A549 treated with DMSO at 1 μM for 4 hours (cell line): ENCODE results near the gene PKD1. TPM values are rescaled to one million over a fixed set of nuclear protein-coding genes. Genes with fewer than 3 reads are reported as not detected.

Experiments used
- total RNA-seq: library from RNA; stranded (reverse); fragments of 200-300 nt; extraction: Qiagen RNA extraction; gene quantifications from 5 replicates; pipeline ENCODE4 v1.2.3, GENCODE V29; 2022; ENCODE audit warnings: low read depth

Gene PKD1
- total RNA-seq = 41.9 to 56.6 TPM (median 50.2 TPM) in 5 replicates

GRCh38 chr16:2135770-2136490 is at the start of gene PKD1:
PKD1 (minus strand) TSS chr16:2135898; CDS start chr16:2135689, 209 bp downstream.

DNA sequence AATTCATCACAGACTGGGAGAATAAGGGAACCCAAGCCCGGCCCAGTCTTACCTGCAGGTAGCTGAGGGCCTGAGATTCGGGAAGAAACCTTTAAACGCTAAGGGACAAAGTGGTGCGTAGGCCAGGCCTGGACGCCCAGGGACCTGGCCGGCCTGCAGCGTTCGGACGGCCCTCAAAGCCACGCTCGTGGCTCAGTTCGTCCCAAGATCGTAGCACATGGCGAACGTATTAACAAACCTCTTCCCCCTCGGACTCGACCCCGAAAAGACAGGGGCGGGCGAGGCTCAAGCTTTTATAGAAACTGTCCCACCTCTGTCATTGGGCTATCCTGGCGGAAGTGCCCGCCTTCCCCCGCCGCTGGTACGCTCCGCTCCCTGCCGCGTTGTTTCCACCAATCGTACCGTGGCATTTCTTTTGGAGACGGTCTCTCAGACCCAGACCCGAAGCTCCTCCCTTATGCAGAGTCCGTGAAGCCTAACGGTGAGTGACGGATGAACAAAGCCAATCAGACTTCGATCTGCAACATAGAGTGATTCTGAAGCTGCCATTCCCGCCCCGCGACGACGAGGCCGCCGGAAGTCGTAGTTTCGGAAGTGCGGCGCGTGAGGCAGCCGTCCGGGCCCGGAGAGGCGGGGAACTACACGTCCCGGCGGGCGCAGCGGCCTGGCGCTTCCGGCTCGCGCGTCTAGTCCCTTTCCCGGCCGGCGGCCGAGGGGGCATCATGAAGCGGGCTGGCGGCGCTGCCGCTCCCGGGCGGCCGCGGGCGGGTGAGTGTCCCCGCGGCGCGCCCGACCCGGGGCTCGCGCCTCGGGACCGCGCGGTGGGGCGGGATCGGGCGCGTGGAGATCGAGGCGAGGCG is 19.6 kb upstream of the PKD1 start, which contains the start of gene TRAF7:
TSS of gene TRAF7 (plus strand) at position 692 of the 860 bp plus-strand sequence. CDS start 8,139 bp downstream, outside the sequence.

DNA sequence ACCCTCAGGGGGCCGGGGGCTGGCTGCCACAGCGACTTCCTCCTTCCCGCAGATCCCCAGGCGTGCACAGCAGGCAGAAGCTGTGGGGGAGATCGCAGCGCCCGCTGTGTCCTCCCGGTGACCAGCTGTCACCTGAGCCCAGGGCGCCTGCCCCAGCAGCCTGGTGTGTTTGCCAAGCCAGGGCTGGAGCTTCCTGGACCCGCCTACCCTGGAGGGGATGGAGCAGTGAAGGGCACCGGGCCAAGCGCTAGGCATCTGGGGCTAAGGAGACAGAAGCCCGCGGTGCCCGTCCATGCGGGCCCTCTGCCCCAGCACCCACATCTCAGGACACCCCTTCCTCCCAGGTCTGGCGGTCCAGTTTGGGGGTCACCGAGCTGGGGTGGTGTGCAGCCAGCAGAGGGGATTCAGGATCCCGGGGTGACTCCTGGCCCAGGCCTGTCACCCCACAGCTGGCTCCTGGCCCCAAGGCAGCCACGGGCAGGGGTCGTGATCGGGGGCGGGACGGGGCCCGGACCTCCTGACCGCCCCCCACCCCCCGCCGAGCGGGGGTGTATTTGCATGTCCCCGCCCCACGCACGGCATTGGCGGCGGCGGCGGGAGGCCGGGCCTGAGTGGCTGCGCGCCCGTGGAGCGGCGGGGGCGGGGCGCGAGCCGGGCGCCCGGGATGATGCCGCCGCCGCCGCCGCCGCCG is 12.4 kb upstream of the PKD1 start, which contains the start of gene RAB26:
TSS of gene RAB26 (plus strand) at position 645 of the 691 bp plus-strand sequence. CDS start 159 bp downstream, outside the sequence.

GRCh38 chr16:2047330-2048115 is 88.2 kb downstream of the PKD1 start, which contains the start of the genes NTHL1 and TSC2:
NTHL1 (minus strand) TSS chr16:2047834; CDS start chr16:2047823, 11 bp downstream.
TSC2 (plus strand) TSS chr16:2047985; CDS start chr16:2048616, 631 bp downstream.

Other genes starting within 250 kb of the PKD1 start
- 1.9 to 3.9 TPM (median 3.1 TPM) in 5 replicates for gene HS3ST6, start 217.5 kb downstream of the PKD1 start, total RNA-seq
- 27.0 to 33.5 TPM (median 29.9 TPM) in 5 replicates for gene MSRB1, start 192.7 kb downstream of the PKD1 start, total RNA-seq
- 0.03 to 0.06 TPM in 2 of 5 replicates, not detected in the others for gene RPL3L, start 181.2 kb downstream of the PKD1 start, total RNA-seq
- gene NDUFB10, start 176.4 kb downstream of the PKD1 start, total RNA-seq = 234 to 300 TPM (median 255 TPM) in 5 replicates
- 3,777 to 5,494 TPM (median 4,879 TPM) in 5 replicates for gene RPS2, start 171.1 kb downstream of the PKD1 start, total RNA-seq
- gene RNF151, start 169.0 kb downstream of the PKD1 start, total RNA-seq = not detected in 5 replicates
- 33.8 to 44.9 TPM (median 36.1 TPM) in 5 replicates for gene TBL3, start 163.8 kb downstream of the PKD1 start, total RNA-seq
- 0.14 to 0.29 TPM (median 0.25 TPM) in 5 replicates for gene NOXO1, start 154.4 kb downstream of the PKD1 start, total RNA-seq
- 26.3 to 42.5 TPM (median 39.7 TPM) in 5 replicates for gene GFER, start 151.7 kb downstream of the PKD1 start, total RNA-seq
- 6.4 to 7.6 TPM (median 6.9 TPM) in 5 replicates for gene SYNGR3, start 145.9 kb downstream of the PKD1 start, total RNA-seq
- 44.1 to 62.0 TPM (median 55.9 TPM) in 5 replicates for gene ZNF598, start 126.1 kb downstream of the PKD1 start, total RNA-seq
- gene NPW, start 116.1 kb downstream of the PKD1 start, total RNA-seq = 0.74 to 1.3 TPM (median 0.99 TPM) in 5 replicates
- gene NHERF2, start 109.0 kb downstream of the PKD1 start, total RNA-seq = 38.6 to 58.8 TPM (median 54.7 TPM) in 5 replicates
- gene NTHL1, start 88.1 kb downstream of the PKD1 start, total RNA-seq = 34.0 to 46.7 TPM (median 42.0 TPM) in 5 replicates
- gene TSC2, start 87.9 kb downstream of the PKD1 start, total RNA-seq = 34.3 to 44.5 TPM (median 38.4 TPM) in 5 replicates
- 3.0 to 4.5 TPM (median 3.3 TPM) in 5 replicates for gene RAB26, start 12.7 kb upstream of the PKD1 start, total RNA-seq
- 39.0 to 67.9 TPM (median 55.5 TPM) in 5 replicates for gene TRAF7, start 19.9 kb upstream of the PKD1 start, total RNA-seq
- gene CASKIN1, start 60.7 kb upstream of the PKD1 start, total RNA-seq = 0.32 to 1.8 TPM (median 0.50 TPM) in 5 replicates
- gene MLST8, start 69.6 kb upstream of the PKD1 start, total RNA-seq = 44.7 to 55.3 TPM (median 47.9 TPM) in 5 replicates
- gene BRICD5, start 75.0 kb upstream of the PKD1 start, total RNA-seq = 3.1 to 5.9 TPM (median 5.4 TPM) in 5 replicates
- gene PGP, start 78.9 kb upstream of the PKD1 start, total RNA-seq = 16.4 to 32.8 TPM (median 30.5 TPM) in 5 replicates
- gene E4F1, start 87.7 kb upstream of the PKD1 start, total RNA-seq = 18.2 to 26.6 TPM (median 23.6 TPM) in 5 replicates
- 0.63 to 1.3 TPM (median 1.2 TPM) in 5 replicates for gene DNASE1L2, start 100.5 kb upstream of the PKD1 start, total RNA-seq
- gene ECI1, start 115.7 kb upstream of the PKD1 start, total RNA-seq = 42.5 to 84.9 TPM (median 76.3 TPM) in 5 replicates
- 254 to 293 TPM (median 274 TPM) in 5 replicates for gene RNPS1, start 132.2 kb upstream of the PKD1 start, total RNA-seq
- gene ABCA3, start 204.8 kb upstream of the PKD1 start, total RNA-seq = 15.3 to 19.5 TPM (median 17.5 TPM) in 5 replicates